Smooth muscle cell of the coronary artery (primary cell): ENCODE data around the gene VILL. TPM values are rescaled to one million over a fixed set of nuclear protein-coding genes. Genes with fewer than 3 reads are reported as not detected.

Source experiments
- total RNA-seq: library from RNA; depleted of rRNA; stranded (reverse); fragments of >200 nt; gene quantifications from 2 replicates; pipeline ENCODE4 v1.2.3, GENCODE V29; 2014; ENCODE audit warnings: low replicate concordance

The VILL gene
- 5.6 and 8.9 TPM in 2 replicates for total RNA-seq

DNA sequence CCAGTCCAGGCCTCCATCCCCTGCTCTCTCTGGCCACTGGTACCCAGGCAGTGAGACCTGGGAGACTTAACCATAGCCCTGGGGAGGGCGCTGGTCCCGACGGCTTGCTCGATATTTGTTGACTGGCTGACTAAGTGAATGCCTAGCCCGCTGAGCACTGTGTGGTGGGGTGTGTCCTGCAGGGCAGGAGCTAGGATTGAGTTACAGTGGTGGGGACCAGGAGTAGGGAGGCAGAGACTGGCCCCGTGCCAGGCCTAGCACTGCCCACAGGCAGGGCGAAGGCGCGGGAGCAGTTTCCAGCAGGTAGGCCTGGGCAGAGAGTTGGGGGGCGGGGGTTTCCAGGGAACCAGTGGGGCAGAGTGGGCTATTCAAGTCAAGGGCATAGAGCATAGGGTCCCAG lies at the start of gene VILL:
Gene VILL, plus strand, starts transcription at position 260 of the 400 bp plus-strand sequence. CDS start 2,887 bp downstream, outside the sequence.

DNA sequence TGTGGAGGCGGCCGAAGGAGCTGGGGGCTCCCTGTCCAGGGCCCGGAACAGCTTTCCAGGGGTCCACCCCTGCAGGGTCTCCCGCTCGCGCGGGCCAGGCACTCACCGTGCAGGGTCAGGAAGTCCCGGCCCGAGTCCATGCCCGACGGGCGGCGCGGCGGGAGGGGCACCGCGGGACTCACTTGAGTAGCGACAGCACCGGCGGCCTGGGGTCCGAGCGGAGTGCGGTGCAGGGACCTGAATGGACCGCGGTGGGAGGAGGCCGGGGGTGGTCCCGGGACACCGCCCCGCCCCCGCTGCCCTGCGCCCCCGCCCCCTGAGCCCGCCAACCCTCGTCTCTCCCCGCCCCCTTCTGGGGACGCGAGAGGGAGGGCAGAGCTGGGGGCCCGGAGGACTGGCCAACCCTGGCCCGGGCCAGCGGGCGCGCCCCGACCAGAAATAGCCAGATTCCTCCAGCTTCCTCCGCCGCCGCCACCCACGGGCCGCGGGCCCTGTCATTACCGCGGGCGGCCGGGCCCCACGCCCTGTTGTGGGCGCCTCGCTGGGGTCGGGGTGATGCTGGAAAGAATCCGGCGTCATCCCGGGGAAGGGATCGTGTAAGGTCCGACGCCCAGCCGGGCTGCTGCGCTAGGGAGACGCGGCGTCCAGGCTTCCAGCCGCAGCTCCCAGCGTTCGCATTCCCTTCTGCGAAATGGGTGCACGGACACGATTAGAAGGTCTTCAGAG lies 39.0 kb downstream of the VILL start, which contains the start of gene PLCD1:
Gene PLCD1, minus strand, starts transcription at position 243 of the 726 bp plus-strand sequence. Its CDS starts 103 bp downstream, at position 140.

DNA sequence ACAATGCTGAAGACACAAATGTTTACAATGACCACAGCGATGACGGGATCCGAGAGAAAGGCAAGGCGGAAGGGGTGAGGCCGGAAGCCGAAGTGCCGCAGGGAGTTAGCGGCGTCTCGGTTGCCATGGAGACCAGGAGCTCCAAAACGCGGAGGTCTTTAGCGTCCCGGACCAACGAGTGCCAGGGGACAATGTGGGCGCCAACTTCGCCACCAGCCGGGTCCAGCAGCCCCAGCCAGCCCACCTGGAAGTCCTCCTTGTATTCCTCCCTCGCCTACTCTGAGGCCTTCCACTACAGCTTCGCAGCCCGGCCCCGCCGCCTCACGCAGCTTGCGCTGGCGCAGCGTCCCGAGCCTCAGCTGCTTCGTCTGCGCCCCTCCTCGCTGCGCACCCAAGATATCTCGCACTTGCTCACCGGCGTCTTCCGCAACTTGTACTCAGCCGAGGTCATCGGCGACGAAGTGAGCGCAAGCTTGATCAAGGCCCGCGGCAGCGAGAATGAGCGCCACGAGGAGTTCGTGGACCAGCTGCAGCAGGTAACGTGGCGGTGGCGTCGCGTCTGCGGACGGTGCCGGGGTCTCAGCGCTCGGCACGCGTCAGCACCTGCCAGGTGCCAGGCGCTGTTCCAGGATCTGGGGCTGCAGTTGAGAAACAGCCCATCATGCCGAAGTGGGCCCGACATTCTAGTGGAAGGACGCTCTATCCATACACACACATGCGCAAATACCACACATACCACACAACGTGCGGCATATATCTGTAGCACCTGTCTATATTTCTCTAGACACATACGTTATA lies 48.7 kb downstream of the VILL start, which contains the start of gene DLEC1:
Gene DLEC1, plus strand, starts transcription at position 108 of the 798 bp plus-strand sequence. Its CDS starts 18 bp downstream, at position 126.

Other genes with a start within 250 kb of the VILL start
- gene CTDSPL, start 128.9 kb upstream of the VILL start, total RNA-seq = 29.3 and 30.2 TPM in 2 replicates
- 38.8 and 39.2 TPM in 2 replicates for gene PLCD1, start 38.9 kb downstream of the VILL start, total RNA-seq
- under 0.01 TPM in 2 replicates for gene DLEC1, start 48.4 kb downstream of the VILL start, total RNA-seq
- 54.2 and 69.0 TPM in 2 replicates for gene ACAA1, start 146.3 kb downstream of the VILL start, total RNA-seq
- gene MYD88, start 147.9 kb downstream of the VILL start, total RNA-seq = 8.8 and 11.7 TPM in 2 replicates
- gene OXSR1, start 174.8 kb downstream of the VILL start, total RNA-seq = 24.5 and 30.6 TPM in 2 replicates